DMS114 treated with DMSO at 0.1 percent for 48 hours (cell line): ENCODE data around the gene CYBA.

Experiments used
- DNase-seq: peaks from one replicate; lab custom pipeline; 2025; ENCODE audit not compliant: unreplicated experiment; lab: John Stamatoyannopoulos, UW

Gene CYBA

DNA sequence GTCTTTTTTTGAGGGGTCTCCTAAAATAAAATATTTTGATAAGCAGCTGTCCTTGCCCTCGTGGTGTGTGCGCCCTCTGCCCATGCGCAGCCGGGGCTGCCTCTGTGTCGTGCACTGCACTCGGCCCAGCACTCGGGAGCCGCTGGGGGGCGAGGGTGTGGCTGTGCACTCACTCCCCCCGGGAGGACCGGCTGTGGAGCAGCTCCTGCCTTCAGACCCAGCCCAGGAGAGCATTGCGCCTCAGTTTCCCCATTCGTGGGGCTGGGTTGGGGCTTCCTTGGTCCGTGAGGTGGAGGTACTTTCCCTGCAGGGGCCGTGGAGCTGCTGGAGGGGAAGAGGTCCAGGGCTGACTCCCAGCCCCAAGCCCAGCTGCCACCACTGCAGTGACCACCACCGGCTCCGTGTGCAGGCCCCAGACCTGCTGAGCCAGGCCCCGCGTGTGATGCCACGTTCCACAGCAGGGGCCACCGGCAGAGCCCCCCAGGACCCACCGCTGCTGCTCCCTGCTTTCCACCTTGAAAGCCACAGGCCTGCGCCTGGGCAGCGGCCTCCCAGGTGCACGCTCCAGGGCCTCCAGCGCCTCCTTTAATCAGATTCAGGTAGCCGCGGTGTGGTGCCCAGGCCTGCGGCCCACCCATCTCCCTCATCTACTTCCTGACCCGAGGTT is 18.8 kb downstream of the CYBA start:
- no peak for DNase-seq

DNA sequence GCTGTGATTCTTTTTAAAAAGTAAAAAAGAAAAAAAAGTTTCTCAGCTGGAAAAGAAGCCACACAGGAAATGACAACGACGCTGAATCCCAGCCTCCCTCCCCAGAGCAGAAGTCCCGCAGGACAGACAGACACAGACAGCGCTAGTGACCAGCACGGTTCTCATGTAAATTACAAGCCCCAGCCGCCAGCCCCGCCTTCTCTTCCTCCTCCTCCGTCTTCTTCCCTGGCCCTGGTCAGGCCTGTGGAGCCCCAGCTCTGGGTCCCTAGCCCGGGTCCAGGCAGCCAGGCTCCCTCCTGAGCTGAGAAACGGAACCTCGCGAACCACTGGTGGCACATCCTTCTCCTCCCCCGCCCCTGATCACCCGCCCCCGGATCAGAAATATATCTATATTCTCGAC is 19.5 kb downstream of the CYBA start:
- DNase-seq, result no peak

DNA sequence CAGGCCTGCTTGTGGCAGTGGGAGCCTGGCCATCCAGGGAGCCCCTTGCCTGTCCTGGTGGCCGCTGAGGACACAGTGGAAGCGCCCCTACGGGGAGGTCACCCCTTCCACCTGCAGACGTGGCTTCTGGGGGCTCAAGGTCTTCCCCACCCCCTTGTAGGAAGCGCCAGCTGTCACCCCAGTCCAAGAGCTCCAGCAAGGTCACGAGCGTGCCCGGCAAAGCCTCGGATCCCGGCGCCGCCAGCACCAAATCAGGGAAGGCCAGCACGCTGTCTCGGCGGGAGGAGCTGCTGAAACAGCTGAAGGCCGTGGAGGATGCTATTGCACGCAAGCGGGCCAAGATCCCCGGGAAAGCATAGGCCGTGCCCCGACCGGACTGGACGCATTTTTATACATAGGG is 19.9 kb downstream of the CYBA start:
- no peak for DNase-seq

DNA sequence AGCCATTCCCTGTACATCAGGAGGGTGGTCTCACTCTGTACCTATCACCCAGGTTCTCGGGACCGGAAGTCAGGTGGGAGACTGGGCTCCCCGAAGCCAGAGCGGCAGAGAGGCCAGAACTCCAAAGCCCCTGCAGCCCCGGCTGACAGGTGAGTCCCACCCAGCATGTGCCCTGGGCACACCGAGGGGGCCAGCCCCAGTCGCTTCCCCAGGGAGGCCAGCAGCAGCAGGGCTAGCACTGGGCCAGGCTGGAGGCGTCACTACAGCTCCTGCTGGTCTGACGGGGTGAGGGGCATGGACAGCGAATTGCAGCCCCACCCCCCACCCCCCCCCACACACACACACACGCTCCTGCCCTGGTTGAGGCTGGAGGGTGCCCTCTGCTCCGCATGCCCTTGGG is 20.4 kb downstream of the CYBA start:
- no peak for DNase-seq

DNA sequence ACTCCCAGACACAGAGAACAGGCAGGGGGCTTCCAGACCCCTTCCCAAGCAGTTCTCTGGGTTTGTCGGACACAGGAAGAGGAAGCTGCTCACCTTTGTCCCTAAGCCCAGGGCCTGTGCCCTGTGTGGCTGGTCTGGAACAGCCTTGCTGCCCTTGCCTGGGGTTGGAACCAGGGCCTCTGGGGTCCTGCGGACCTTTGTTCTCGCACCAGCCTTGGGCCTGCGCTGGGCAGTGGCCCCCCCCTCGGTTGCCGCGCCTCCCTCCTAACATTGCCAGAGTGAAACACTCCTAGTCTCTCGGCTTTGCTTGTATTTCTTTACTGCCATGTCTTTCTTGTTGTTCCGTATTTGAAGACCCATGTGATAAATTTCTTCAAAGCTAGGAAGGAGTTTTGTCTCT is 21.0 kb downstream of the CYBA start:
- no peak for DNase-seq

DNA sequence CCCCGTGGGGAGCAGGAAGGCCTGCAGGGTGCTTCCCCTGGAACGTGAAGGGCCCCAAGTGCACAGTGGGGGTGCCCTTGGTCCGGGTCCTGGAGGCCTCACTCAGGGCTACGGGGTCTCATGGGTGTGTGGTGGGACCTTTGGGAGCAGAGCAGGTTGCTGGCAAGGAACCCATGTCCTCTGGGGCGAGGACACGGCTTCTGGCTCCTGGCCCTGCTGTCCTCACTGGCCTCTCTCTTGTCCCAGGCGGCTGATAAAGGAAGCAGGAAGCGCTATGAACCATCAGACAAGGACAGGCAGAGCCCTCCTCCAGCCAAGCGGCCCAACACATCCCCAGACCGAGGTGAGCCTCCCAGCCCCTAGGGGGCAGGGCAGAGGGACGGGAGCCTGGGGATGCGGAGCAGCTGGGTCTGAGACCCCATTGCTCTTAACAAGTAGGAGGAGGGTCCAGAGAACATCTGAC is 22.3 kb downstream of the CYBA start:
- DNase-seq, result no peak

DNA sequence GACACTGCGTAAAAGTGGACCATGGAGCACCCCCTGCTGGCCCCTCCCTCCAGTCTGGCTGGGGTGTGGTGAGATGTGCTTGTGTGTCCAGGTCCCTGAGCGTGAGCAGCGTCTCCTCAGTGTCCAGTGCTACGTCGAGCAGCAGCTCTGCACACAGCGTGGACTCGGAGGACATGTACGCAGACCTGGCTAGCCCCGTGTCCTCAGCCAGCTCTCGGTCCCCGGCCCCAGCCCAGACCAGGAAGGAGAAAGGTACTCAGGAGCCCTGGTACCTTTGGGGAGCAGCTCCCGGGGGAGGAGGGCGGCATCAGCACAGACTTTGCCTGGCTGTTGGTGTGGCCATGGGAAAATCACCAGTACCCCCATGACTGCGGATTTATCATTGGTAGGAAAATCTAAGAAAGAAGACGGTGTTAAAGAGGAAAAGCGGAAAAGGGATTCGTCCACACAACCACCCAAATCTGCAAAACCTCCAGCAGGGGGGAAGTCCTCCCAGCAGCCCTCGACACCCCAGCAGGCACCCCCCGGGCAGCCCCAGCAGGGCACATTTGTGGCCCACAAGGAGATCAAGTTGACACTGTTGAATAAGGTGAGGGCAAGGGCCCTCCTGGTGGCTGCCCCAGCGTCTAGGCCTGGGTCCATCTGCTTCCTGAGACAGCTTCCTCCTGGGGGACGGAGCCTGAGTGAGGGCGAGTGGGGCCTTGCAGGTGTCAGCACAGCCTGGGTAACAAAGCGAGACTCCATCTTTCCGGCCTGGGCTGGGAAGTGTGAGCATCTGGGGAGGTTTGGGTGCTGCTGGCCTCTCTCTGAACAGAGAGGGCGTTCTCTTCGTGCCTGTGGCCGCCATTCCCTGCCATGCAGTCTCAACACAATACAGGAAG is 23.1 kb downstream of the CYBA start:
- no peak for DNase-seq

DNA sequence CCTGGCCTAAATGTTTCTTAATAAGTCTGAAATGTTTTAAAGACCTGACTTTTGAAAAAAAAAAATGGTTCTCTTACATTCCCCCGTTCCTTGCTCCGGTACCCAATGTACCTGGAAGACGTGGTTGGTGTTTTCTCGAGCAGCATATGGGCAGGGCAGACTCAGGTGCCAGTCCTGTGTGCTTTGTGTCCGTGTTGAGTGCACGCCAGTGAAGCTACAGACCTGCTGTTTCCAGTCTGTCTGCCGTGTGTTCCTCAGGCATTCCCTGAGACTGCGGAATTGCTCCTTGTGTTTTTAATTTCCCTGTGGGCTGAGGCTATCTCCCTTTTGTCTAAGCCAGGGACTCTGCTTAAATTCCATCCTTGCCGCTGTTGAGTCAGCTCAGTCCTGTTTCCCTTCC is 24.2 kb downstream of the CYBA start:
- no peak for DNase-seq

DNA sequence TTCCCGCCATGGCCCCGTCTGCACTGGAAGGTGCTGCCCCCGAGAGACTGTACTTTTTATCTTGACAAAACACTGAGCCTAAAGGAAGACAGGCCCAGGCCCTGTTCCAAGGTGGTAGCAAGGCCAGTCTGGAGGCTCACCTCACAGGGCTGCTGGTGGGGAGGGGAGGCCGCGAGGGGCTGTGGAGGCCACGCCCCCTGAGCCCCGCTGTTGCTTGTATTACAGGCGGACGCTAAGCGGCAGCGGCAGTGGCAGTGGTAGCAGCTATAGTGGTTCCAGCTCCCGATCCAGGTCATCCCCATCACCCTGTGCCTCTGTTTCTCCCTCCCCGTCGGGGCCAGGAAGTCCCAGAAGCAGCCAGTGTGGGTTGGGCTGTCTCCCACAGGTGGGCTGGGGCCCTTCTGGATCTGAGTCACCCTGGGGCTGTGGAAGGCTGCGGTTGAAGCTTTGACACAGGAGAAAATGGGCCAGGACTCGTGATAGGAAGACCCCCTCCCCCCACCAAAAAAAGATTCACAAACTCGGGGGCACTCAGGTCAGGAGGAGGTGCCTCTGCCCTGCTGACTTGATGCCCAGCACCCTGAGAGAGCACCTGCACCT is 25.8 kb downstream of the CYBA start:
- DNase-seq, result no peak

DNA sequence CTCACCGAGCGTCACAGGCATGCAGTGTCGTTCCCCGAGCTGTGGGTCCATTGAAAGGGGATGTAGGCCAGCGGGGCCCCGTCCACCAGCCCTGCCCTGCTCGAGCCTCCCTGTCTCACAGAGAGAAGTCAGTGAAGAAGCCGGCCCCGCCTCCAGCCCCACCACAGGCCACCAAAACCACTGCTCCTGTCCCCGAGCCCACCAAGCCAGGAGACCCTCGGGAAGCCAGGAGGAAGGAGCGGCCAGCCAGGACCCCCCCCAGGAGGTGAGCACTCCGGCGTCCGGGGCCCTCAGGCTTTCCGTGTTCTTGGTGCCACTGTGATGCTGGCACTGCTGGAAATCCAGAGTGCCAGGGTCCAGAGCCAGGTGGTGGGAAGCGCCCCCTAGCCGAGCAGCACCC is 26.4 kb downstream of the CYBA start:
- no peak for DNase-seq

DNA sequence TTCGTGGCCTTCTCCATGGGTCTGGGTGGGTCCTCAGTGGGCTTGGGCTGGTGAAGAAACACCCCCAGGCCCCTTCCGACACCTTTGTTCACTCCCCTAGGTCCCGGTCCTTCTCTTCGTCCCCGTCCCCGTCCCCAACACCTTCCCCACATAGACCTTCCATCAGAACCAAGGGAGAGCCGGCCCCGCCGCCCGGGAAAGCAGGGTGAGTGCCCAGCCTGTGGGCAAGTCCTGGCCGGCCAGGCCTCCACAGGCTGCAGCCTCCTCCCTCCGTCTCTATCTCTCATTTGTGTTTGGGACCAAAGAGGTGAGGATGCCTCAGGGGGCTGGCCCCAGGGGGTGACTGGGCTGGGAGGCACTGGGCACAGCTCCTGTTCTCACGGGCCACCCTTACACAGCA is 27.0 kb downstream of the CYBA start:
- no peak for DNase-seq

DNA sequence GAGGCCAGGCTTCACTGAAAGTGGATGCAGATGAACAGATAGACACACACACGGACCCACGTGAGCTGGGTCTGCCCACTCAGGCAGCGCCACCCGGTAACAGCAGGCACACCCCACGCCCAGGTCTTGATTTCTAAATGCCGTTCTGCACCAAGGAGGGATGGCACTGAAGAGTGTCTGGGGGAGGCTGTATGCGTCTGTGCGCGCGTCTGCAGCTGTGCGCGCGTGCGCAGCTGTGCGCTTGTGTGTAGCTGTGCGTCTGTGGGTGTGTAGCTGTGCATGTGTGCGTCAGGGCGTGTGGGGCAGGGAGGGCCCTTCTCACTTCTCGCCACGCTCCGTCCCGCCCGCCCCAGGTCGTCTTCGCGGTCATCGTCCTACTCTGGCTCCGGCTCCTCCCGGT is 28.0 kb downstream of the CYBA start:
- DNase-seq, result no peak

DNA sequence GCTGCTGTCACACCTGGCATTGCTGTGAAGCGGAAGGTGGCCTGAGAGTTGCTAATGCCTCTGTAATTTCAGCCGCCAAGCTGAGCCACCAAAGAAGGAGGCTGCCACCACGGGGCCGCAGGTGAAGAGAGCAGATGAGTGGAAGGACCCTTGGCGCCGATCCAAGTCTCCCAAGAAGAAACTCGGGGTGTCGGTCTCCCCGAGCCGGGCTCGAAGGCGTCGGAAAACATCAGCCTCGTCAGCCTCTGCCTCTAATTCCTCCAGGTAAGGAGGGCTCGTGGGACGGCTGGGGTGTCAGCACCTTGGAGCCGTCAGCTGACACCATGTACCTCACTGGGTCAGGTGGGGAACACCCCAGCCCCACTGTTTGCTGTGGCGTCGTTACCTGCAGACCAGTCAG is 28.7 kb downstream of the CYBA start:
- DNase-seq, result no peak

DNA sequence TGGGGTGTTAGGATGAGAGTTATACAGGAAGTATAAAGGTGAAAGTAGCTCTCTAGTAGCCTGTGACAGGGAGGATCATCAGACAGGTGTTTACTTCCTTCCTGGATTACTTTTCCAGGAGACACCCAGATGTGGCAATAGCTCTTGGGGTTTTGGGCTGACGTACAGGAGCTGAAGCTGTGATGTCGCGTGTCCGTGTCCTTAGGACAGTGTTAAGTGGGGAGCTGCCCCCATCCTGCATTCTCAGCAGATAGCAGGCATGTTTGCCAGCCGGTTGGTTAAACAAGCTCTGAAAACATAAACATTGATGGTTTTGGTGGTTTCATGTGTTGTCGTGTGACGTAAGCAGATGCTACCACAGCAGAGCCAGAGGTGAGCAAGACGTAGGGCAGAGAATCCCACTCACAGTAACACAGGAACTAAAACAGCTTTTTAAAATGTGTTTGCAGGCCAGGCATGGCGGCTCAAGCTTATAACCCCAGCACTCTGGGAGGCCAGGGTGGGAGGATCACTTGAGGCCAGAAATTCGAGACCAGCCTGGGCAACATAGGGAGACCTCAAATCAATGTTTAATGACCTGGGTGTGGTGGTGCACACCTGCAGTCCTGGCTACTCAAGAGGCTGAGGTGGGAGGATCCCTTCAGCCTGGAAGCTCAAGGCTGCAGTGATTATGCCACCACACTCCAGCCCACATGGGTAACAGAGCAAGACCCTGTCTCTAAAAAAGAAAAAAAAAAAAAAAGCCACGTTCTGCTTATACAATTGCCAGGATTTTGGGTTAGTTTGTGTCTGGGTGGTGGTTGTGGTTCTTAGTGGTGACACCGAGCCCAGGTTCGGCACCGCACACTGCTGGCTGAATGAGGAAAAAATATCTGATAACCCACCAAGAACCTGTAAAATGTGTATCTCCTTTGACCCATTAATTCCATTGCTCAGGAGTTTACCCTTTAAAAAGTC is 30.7 kb downstream of the CYBA start:
- no peak for DNase-seq

DNA sequence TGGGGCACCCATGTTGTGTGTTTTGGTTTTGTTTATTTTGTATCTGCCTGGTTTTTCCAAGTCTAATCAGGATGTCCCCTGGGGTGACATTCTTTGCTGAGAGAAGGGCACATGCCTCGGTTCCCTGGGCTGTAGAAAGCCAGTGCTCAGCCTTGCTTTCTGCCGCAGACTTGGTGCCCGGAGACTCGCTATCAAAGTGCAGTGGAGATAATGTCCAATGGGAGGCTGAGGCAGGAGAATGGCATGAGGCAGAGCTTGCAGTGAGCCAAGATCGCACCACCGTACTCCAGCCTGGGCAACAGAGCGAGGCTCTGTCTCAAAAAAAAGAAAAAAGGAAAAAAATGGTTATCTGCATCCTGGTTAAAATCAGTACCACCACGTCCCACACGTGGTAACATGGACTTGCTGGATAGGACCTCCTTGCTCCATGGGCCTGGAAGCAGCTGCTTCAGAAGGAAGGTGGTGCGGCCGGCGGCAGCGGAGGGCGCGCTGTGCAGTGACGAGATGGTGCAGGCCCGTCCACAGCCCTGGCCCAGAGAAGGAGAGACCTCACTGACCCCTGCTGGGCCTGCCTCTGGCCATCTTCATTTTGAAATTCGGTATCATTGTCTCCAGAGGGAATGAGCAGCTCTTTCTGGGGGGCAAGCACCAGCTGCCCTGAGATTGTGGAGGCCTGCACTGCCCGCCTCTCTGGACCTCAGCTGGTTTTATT is 31.7 kb downstream of the CYBA start:
- DNase-seq, result no peak

DNA sequence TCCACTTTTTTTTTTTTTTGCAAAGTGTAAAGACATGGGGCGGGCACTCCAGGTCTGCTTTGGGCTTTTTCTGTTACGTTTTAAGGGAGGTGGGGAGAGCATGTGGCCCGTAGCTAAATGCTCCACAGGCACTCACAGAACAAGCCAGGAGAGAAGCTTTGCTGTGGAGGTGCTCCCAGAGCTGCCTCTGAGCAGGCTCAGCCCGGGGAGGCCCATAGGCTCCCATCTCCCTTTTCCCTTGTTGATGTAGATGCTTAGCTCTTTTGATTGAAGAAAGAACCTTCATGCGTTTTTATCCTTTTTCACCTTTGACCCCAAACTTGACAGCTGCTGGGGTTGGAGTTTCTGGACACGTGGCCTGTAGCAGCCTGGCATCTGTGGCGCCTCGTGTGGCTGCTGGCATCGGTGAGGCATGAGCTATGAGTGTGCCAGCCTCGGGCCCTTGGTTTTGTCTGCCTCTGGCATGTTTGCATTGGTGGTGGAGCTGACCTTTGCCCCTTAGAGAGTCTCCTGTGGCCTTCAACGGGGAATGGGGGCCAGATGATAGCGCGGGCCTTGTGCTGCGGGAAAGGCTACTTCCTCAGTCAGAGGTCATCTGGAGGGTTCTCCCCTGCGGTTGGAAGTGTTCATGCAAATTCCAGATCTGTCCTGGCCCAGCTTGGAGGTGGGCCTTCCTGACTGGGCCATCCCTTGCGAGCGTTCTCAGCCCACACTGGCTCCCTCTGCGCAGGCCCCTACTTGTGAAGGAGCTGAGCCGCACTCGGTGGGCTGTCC is 32.5 kb downstream of the CYBA start:
- DNase-seq, result no peak

DNA sequence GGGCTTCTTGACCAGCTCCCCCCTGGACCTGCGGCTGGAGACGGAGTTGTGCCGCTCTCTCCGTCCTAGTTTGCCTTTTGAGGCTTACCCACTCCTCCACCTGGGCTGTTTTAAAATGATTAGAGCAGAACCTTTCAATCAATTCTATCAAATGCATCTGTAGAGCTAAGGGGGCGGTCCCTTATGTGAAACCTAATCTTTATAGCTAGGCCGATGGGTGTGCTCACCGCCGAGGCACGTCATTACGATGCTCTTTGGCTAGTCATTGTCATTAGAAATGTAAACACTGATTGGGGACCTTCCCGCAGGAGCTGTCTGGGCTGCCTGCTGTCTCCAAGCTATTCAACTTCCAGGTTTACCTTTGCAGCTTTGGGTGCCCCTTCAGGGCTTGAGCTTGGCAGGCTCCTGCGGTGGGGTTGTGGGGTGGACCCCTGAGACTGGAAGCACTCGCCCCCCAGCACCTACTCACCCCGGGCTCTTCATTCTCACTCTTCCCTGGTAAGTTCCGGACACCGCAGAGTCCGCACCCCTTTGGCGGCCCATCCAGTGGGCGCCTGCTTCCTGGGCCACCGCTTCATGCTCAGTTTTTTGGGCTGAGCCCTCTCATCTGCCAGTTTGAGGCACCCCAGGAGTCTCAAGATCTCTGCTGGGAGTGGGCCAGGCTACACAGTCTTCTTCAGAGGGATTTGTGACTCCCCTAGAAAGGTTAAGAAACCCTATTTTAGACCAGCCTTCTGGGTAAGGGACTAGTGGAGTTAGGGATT is 33.4 kb downstream of the CYBA start:
- no peak for DNase-seq

DNA sequence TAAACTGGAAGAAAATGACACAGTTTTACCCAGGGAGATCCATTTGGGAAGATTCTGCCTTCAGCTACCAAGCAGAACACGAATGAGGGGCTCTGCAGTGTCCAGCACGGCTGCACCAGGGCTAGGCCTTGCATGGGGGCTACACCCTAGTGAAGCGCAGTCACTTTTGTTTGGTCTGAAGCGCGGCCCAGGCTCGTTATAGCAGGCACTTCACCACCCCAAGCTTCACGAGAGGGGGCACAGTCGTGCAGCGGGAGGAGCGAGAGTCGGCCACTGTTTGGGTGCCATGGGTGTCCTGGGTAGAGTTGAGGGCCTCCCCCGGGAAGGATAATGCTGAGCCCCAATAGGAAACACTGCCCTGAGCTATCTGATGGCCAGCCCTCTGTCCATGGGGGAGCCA is 34.1 kb downstream of the CYBA start:
- DNase-seq, result no peak

DNA sequence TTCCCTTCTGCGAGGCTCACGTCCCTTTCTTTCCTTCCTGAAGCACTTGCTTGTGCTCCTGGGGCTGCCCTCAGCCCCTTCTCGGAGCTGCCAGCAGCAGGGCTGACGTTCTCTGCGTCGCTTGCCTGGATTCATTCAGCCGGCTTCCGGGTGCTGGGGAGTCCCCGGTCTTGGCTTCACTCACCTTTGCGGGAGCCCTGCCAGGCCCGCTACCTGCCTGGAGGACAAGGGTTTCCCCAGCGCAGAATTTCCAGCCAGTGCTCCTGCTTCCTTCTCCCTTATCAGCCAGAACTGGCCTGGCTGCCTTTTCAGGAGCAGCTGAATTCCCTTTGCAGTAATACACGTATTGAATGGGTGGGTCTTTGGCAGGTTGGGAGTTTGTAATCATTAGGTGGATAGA is 34.5 kb downstream of the CYBA start:
- DNase-seq, result no peak
